ENCODE measurements around the gene RPRD1B. TPM values are rescaled to one million over a fixed set of nuclear protein-coding genes. Genes with fewer than 3 reads are reported as not detected.

RPRD1B gene
- total and polyA plus RNA-seq, 2 of the 4 experiments (the other 2 are of a cell fraction), result 8.4 to 9.9 TPM

DNA sequence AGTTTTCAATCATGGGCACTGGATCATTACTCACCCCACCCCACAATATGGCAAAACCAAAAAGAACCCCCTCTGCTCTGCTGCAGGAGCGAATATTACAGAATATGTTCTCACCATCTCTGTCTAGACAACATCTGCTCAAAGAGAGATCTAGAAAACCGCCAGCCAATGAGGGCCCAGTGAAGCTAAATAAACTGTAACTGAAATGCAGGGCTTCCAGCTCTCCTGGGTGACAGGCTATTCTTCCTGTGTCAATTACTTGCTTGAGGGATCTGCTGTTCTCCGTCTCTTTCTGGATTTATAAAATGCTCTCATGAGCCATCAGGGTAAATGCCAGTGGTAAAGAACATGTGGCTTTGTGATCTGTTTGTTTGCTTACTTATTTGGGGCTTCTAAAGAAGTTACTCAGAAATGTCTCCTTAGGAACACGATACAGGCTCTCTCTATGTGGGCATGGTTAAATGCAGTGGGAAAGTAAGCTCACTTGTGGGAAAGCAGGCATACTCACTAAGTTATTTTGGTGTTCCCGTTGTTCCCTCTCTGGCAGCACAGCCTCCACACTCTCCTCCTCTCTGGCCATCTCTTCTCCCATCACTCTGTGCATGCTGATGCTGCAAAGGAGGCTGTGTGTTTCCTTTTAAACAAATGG lies 45.1 kb upstream of the RPRD1B start:
- peaks cover 5% of the 10 kb centered on the region for H3K36me3 ChIP-seq (ENCODE audit: control insufficient read depth, insufficient read depth, low read length)
- H3K4ac ChIP-seq (ENCODE audit: low read depth, low read length), result no peak overlapping the region
- peaks cover 25% of the 10 kb centered on the region; the same call in 1 of the 2 replicates for H4K20me1 ChIP-seq (ENCODE audit: insufficient read depth, low read length)
- peaks cover 12% of the 10 kb centered on the region for H3K9me1 ChIP-seq (ENCODE audit: insufficient read depth, low read length)
- H4K5ac ChIP-seq (ENCODE audit: low read depth, low read length), result no peak overlapping the region
- no peaks in the 10 kb centered on the region for H3K9me3 ChIP-seq (ENCODE audit: control insufficient read depth, insufficient read depth, low read length)
- no peak overlapping the region for H3K4me2 ChIP-seq (ENCODE audit: low read depth, low read length)
- TF ChIP-seq MXI1 (IDR thresholded peaks at IDR 0.05; ENCODE audit: borderline replicate concordance, low read depth, low read length), result no peak
- no peak for TF ChIP-seq MAFK (IDR thresholded peaks at IDR 0.05; ENCODE audit: low read depth, low read length)
- no peak for TF ChIP-seq FOS (IDR thresholded peaks at IDR 0.05; ENCODE audit: low read depth, low read length)
- TF ChIP-seq, protein P1, sequence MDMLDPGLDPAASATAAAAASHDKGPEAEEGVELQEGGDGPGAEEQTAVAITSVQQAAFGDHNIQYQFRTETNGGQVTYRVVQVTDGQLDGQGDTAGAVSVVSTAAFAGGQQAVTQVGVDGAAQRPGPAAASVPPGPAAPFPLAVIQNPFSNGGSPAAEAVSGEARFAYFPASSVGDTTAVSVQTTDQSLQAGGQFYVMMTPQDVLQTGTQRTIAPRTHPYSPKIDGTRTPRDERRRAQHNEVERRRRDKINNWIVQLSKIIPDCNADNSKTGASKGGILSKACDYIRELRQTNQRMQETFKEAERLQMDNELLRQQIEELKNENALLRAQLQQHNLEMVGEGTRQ (IDR thresholded peaks at IDR 0.05; ENCODE audit: low read depth, low read length), result no peak
- no peak for TF ChIP-seq CEBPB (IDR thresholded peaks at IDR 0.05; ENCODE audit: low read depth, low read length)
- TF ChIP-seq RCOR1 (IDR thresholded peaks at IDR 0.05; ENCODE audit: insufficient replicate concordance, low read length), result no peak
- no peak for TF ChIP-seq BHLHE40 (IDR thresholded peaks at IDR 0.05; ENCODE audit: low read depth, low read length)
- TF ChIP-seq, protein P2, sequence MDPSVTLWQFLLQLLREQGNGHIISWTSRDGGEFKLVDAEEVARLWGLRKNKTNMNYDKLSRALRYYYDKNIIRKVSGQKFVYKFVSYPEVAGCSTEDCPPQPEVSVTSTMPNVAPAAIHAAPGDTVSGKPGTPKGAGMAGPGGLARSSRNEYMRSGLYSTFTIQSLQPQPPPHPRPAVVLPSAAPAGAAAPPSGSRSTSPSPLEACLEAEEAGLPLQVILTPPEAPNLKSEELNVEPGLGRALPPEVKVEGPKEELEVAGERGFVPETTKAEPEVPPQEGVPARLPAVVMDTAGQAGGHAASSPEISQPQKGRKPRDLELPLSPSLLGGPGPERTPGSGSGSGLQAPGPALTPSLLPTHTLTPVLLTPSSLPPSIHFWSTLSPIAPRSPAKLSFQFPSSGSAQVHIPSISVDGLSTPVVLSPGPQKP (IDR thresholded peaks at IDR 0.05; ENCODE audit: borderline replicate concordance, low read depth, low read length), result no peak
- TF ChIP-seq CHD1 (IDR thresholded peaks at IDR 0.05; ENCODE audit: low read depth, low read length), result no peak
- no peak for TF ChIP-seq RFX5 (IDR thresholded peaks at IDR 0.05; ENCODE audit: low read depth, low read length)
- no peak for TF ChIP-seq CTCF (conservative IDR thresholded peaks at IDR 0.05; ENCODE audit: low read depth, low read length)
- no peak for TF ChIP-seq POLR2A (IDR thresholded peaks at IDR 0.05; ENCODE audit: low read depth, low read length)
- TF ChIP-seq NFE2L2 (IDR thresholded peaks at IDR 0.05; ENCODE audit: low read depth, low read length), result no peak
- no peak overlapping the region for H2BK15ac ChIP-seq (ENCODE audit: low read depth, low read length)
- no peak overlapping the region for H2AK5ac ChIP-seq (ENCODE audit: low read depth, low read length)
- dilution Hi-C loops (cut with HindIII; ENCODE audit: low sequenced_read_pairs, unreplicated experiment) (no loop called here), intact Hi-C loops (cut with micrococcal nuclease) (no loop called here), in situ Hi-C loops (cut with MboI; ENCODE audit: low sequenced_read_pairs) (no loop called here)
- H3K27ac ChIP-seq (ENCODE audit: insufficient read depth, low read length), result no peak overlapping the region
- H3K14ac ChIP-seq (replicated peaks; ENCODE audit: low read depth, low read length), result no peak overlapping the region; the same call in 1 of the 2 replicates
- peaks cover 21% of the 10 kb centered on the region for H3K4me1 ChIP-seq (ENCODE audit: control insufficient read depth, insufficient read depth, low read length)
- H3K4me3 ChIP-seq (ENCODE audit: insufficient read depth, low read depth, low read length), result no peak overlapping the region
- ChIA-PET CTCF (no interaction called here), POLR2A (ENCODE audit: unreplicated experiment) (no interaction called here)
- H3K79me1 ChIP-seq (ENCODE audit: low read depth in 1 of 2, low read length in 2 of 2), result peaks cover 0 to 10% of the 10 kb centered on the region in 2 experiments; a peak in 1 of 4 replicates
- no peak overlapping the region for H2BK20ac ChIP-seq (ENCODE audit: low read depth, low read length)
- no peak overlapping the region for H3K56ac ChIP-seq (ENCODE audit: extremely low read depth, insufficient read depth, low read length)
- H2AK9ac ChIP-seq (replicated peaks; ENCODE audit: low read depth, low read length, poor library complexity), result no peak overlapping the region
- H4K8ac ChIP-seq (ENCODE audit: low read depth in 2 of 2, low read length in 2 of 2), result no peak overlapping the region
- no CpG with 5 or more reads among the region's 5 CpGs for WGBS, 2 experiments (ENCODE audit: extremely low coverage in 2 of 2, insufficient read length in 1 of 2)
- no peak overlapping the region for H4K91ac ChIP-seq (ENCODE audit: insufficient read depth, low read depth, low read length)
- DNase-seq, result no peak
- H2BK5ac ChIP-seq (ENCODE audit: low read depth, low read length, poor library complexity, severe bottlenecking), result no peak overlapping the region
- no peak overlapping the region for H2AFZ ChIP-seq (replicated peaks; ENCODE audit: low read length, poor library complexity)
- no peak overlapping the region for H3K23ac ChIP-seq (ENCODE audit: low read depth, low read length)
- H2BK120ac ChIP-seq (ENCODE audit: low read depth, low read length), result no peak overlapping the region
- no peaks in the 10 kb centered on the region for H3K27me3 ChIP-seq (ENCODE audit: control insufficient read depth, insufficient read depth, low read length)
- no peak overlapping the region for H3K9ac ChIP-seq (ENCODE audit: low read depth, low read length)
- BruUV-seq (replicated peaks), result no TSS peak
- no peak for ATAC-seq (ENCODE audit: low read depth)
- H3K18ac ChIP-seq (ENCODE audit: low read depth, low read length), result no peak overlapping the region

All from IMR-90 (cell line).